Glomerular visceral epithelial cell (primary cell): ENCODE measurements around the gene MEIS2.

Experiments used
- DNase-seq: peaks from one replicate; pipeline ENCODE4 v3.0.0-alpha.2; 2016; ENCODE audit errors: extremely low spot score

MEIS2 gene

DNA sequence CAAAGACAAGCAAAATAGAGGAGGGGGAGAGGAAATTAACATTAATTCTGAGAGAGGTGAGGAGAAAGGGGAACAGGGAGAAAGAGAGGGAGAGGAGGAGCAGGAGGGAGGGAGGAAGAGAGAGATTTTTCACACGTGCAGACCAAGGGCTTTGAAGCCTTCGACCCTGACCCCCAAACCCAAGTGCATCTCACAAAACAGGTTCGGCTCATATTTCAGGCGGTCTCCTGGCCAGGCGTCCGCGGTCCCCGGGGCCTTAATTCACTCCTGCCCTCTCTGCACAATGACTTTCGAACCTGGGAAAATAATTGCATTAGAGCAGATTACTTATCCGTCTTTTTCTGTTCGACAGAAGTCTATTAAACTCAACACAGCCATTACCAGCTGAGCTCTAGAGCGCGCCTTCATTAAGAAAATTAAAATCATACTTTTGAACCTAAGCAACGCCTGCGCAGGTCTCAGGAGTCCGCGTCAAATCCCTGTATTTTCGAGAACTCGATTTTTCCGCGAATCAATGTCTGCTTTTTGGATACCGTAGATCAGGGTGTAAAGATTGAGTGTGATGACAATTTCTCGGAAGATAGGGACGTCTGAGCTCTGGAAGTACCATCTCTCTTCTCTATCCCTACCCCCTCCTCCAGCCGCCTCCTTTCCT lies 220.7 kb downstream of the MEIS2 start:
- no peak for DNase-seq

- no peak for DNase-seq
These were observed 221.6 kb downstream of the MEIS2 start for GRCh38 chr15:36878684-36879262.

DNA sequence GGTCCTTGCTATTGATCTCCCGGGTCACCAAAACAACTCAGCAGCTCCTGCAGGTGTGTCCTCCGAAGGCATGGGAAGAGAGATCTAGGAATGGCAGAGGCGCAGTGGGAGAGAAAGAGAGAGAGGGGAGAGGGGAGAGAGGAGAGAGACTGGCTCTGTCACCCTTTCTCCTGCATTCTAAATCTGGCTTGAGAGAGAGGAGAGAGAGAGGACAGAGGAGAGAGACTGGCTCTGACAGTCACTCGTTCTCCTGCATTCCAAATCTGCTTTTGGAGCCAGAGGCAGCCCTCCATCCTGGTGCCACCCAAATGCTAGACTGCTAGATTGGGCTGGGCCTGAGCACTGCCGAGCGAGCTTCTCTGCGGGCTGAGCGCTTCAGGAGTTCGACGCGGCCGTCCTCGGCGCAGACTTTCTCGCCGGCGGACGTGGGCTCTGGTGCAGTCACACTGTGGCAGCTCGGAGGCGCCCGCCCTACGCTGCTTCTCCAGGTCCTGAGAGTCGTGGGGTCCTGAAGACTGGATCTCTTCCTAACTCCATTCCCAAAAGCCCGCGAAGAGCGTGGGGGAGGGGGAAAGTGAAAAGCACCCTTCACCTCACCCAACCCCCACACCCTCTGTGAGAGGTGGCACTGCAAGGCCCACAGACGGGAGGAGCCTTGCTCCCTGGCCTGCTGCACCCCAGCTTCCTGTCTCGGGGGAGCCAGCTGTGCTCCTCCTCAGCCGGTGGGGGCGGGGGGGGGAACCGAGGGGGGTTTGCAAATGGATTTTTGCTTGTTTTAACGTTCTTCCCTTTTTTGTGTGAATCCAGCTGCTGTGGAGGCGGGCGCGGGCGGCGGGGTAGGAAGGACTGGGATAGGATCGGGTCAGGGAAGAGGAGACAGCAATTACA lies 222.3 kb downstream of the MEIS2 start:
- no peak for DNase-seq

GRCh38 chr15:36877294-36877693 lies 223.1 kb downstream of the MEIS2 start:
- no peak for DNase-seq

GRCh38 chr15:36875740-36876334 lies 224.5 kb downstream of the MEIS2 start:
- DNase-seq, result no peak

DNA sequence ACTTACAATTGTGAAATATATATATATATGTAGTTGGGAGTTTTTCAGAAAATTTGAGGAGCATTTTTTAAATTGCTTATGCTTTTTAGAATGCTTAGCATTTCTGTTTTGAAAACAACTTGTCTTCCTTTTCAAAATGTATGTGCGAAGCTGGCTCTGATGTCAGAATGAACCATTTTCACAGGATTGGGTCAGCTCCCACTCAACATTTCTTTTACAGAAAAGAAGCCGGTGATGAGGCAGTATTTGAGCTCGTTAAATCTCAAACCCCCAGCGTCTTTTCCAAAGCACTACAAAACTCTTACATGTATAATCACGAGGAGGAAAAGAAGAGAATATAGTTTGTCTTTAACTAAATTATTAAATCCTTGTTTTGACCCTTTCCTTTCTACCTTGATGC lies 225.4 kb downstream of the MEIS2 start:
- no peak for DNase-seq

- no peak for DNase-seq
These were observed 232.9 kb downstream of the MEIS2 start for GRCh38 chr15:36867436-36867835.

DNA sequence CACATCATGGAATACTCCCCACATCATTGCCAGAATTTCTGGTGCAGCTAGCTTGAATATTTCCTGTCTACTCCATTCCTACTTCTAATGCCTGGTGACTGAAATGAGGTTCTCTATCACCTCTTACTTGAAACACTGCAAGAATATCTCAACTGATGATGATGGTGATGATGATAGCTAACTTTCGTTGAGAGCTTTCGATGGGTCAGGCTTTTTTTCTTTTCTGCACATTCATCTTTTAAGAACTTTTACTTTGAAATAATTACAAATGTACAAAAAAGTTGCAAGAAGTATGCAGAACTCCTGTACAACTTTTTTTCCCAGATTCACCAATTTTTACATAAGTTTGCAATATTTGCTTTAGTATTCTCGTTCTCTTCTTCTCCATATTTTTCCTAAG lies 233.5 kb downstream of the MEIS2 start:
- no peak for DNase-seq

DNA sequence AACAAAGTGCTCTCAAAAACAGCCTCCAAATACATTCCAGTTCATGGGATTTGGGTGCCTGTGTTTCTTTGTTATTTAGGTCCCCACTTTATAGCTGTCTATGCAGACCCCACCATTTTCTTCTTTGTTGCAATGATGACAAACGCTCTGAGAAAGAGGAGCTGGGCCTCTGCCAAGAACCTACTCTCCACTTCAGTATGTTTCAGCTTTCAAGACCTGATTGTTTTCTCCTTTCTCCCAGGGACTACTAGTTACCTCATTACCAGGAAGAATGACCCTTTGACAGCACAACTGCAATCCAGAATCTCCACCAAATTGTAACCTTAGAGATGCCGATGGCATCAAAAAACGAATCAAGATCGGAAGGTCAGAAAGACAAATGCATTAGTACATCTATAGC lies 236.8 kb downstream of the MEIS2 start:
- DNase-seq, result no peak

GRCh38 chr15:36860792-36861191 lies 239.6 kb downstream of the MEIS2 start:
- no peak for DNase-seq

DNA sequence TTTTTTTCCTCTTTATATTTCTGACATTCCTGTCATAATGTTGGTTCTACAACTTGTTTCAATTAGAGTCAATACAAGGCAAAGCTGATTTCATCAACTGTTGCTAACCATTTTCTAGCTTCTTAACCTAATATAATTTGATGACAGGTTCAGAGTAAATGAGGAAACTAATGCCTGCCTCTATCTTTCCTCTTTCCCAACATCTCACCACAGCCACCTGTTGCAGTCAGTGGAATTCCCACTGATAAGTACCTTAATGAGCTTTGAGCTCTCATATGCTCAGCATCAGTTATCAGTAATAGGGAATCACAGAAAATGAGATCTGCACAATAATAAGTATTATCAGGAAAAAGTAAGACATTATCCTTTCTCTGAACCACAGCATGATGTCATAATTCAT lies 241.9 kb downstream of the MEIS2 start:
- no peak for DNase-seq

DNA sequence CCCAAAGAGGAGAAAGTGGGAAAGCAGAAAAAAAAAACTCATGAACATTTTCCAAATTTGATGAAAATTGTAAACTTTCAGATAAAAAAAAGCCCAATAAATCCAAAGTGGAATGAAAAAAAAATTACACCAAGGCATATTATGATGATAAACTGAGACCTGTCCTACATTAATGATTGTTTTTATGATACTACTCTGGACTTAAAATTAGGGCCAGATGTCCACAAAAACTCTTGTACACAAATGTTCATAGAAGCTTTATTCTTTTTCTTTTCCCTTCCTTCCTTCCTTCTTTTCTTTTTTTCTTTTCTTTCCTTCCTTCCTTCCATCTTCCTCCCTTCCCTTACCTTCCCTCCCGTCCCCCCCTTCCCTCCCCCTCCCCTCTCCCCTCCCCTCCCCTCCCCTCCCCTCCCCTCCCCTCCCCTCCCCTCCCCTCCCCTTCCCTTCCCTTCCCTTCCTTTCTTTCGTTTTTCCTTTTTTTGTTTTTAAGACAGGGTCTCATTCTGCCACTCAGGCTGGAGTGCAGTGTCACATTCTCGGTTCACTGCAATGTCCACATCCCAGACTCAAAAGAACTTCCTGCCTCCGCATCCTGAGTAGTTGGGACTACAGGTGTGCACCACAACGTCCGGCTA lies 243.9 kb downstream of the MEIS2 start:
- no peak for DNase-seq

DNA sequence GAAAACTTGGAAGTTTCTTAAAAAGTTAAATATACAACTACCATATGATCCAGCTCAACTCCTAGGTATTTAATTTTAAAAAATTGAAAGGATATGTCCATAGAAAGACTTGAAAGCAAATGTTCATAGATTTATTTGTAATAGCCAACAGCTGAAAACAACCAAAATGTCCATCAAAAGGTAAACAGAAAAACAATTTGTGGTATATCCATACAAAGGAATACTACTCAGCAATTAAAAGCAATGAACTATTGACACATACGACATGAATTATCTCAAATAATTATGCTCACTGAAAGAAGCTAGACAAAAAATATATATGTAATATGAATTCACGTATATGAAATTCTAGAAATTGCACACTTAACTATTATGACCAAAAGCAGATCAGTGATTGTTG lies 249.5 kb downstream of the MEIS2 start:
- DNase-seq, result no peak

DNA sequence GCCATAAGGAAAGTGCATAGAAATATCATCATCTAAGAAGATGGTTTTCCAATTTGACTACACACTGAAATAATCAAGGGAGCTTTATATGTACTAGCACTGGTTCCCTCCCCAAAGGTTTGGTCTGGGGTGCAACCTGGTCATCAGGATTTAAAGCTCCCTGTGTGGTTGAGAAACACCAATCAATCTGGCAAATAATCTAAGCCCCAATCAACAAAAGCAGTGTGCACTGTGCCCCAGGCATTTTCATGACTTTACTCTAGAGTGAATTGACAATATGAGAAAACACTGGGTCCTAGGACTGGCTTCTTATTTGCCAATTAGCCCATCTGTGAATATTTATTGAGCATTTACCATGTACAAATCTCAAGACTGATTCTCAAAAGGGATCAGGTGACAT lies 255.1 kb downstream of the MEIS2 start:
- no peak for DNase-seq

- DNase-seq, result no peak
These were observed 255.8 kb downstream of the MEIS2 start for GRCh38 chr15:36844534-36844998.

DNA sequence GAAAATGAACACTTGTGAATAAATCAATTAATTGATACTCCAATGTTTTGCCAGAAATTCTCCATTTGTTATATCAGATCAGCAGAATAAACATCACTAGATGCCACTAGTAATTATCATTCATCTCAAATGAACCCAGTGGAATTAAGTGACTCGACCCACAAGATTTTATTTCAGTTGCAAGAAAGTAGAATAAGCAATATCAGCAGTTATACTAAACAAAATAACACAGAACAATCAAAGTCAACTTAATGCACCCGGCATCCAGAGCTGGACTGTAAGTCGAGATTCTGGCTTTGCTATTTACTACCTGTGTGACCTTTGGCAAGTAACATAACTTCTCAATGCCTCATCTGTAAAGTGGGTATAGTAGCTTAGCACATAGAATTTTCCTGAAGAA lies 256.5 kb downstream of the MEIS2 start:
- DNase-seq, result no peak

GRCh38 chr15:36841193-36841592 lies 259.2 kb downstream of the MEIS2 start:
- no peak for DNase-seq
